GM12872 (cell line): ENCODE results near the gene TBC1D5.
A peak's percentile ranks its signal among the peaks of the same experiment; 100 is the strongest.

Source experiments
- TF ChIP-seq, protein P1 (sequence below): IDR thresholded peaks from 3 replicates; pipeline ENCODE4 v1.5.1; 2011; ENCODE audit warnings: low read depth, mild to moderate bottlenecking, low read length, moderate library complexity; ENCODE audit not compliant: insufficient read depth

TBC1D5 gene

DNA sequence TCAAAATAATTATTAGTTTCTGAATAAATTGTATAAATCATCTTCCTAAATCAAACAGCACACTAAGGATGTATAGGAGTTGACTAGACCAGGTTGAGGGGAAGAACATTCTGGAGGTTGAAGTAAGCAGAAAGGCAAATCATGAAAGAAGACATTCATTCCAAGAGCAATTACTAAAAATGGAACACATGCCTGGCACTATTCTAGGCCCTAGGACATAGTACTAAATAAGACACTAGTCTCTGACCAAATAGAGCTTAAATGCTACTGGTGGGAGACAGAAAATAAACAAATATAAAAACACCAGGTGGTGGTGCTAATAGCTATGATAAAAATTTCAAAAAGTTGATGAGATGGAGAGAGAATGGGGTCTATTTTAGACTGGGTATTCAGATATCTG is 190.1 kb downstream of the TBC1D5 start:
- TF ChIP-seq, protein P1, sequence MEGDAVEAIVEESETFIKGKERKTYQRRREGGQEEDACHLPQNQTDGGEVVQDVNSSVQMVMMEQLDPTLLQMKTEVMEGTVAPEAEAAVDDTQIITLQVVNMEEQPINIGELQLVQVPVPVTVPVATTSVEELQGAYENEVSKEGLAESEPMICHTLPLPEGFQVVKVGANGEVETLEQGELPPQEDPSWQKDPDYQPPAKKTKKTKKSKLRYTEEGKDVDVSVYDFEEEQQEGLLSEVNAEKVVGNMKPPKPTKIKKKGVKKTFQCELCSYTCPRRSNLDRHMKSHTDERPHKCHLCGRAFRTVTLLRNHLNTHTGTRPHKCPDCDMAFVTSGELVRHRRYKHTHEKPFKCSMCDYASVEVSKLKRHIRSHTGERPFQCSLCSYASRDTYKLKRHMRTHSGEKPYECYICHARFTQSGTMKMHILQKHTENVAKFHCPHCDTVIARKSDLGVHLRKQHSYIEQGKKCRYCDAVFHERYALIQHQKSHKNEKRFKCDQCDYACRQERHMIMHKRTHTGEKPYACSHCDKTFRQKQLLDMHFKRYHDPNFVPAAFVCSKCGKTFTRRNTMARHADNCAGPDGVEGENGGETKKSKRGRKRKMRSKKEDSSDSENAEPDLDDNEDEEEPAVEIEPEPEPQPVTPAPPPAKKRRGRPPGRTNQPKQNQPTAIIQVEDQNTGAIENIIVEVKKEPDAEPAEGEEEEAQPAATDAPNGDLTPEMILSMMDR = no peak

DNA sequence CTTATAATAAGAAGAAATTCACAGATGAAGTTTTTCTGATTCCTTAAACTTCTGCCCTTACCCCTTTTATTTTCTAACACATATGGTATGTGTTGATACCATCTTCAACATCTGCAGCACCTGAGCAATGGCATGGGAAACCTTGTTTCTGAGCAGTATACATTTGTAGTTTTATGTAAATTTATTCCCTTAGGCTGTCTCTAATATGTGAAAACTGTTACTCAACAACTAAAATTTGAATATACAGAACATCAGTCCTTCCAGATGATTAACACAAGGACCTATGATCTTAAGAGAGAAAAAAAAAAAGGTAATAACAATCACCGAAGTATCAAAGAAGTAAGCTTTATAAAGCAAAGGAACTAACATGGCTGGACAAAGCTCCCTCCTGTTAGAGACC is 190.5 kb downstream of the TBC1D5 start:
- TF ChIP-seq, protein P1 = no peak

DNA sequence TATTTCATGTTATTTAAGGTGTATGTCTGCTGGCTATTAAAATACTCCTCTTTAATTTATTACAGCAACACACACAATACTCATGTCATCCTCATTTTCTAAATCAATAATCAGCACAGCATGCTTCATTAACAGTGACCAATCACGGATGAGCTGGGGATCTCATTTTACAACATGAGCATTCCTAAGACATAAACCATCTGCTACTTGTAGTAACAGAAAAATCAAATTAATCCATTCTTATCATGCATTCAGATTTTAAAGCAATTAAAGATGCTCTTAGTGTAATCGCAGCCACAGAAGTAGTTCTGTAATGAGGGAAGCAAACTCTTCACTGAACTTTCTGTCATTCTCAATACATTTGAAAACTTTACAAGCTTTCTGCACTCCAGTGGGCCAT is 191.1 kb downstream of the TBC1D5 start:
- TF ChIP-seq, protein P1 = no peak

GRCh38 chr3:17550624-17551023 is 191.8 kb downstream of the TBC1D5 start:
- TF ChIP-seq, protein P1 = no peak

DNA sequence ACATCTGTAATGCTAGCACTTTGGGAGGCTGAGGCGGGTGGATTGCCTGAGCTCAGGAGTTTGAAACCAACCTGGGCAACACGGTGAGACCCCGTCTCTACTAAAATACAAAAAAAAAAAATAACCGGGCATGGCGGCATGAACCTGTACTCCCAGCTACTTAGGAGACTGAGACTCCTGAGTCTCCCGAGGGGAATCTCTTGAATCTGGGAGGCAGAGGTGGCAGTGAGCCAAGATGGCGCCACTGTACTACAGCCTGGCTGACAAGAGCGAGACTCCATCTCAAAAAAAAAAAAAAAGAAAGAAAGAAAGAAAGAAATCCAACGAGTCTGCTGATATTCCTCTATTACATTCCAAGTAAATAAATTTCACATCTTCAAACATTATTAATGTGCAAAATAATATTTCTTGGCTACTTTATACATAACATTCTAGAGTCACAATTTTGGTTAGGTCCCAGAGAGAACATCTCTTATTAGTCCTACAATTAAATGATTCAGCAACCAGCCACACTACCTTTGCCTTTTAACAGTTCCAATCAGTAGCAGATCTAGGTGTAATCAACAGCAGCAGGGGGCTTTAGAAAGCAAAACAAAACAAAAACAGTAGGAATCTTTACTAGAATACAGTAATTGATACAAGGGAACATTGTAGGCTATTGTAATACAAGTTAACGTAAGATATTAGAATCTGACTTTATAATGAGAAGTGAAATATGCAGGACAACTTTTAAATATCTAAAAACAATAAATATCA is 195.8 kb downstream of the TBC1D5 start:
- TF ChIP-seq, protein P1 = no peak

- TF ChIP-seq, protein P1 = 0 out of 3 replicates have a peak, but pooled peaks have one; percentile 3
Observed at GRCh38 chr3:17544632-17545031, 197.8 kb downstream of the TBC1D5 start.

DNA sequence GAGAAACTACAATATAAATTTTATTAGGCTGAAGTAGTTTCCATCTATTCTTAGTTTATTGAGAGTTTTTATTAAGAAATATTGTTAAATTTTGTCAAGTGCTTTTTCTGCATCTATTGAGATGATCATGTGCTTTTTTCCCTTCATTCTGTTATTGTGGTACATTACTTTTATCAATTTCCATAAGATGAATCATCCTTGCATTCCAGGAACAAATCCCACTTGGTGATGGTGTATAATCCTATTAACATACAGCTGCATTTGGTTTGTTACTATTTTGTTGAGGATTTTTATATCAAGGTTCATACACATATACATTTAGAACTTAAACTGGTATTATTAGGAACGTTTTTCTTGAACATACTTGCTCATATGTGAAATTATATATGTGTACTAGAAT is 199.8 kb downstream of the TBC1D5 start:
- TF ChIP-seq, protein P1 = no peak
